ENCODE results near the gene LATS1. TPM values are rescaled to one million over a fixed set of nuclear protein-coding genes. Genes with fewer than 3 reads are reported as not detected.

Gene LATS1
- polyA plus RNA-seq, 1 donor from 2014 or later: 12.8 TPM

GRCh38 chr6:149628875-149629510 lies 88.9 kb downstream of the LATS1 start:
- Histone ChIP-seq H3K27ac (ENCODE audit: low read length) (no peak overlapping the region), H3K36me3 (ENCODE audit: insufficient read depth, low read length) (no peaks in the 10 kb centered on the region), H3F3A (ENCODE audit: insufficient read depth, low read length, poor library complexity, severe bottlenecking) (no peaks in the 10 kb centered on the region), H3K4me3 (ENCODE audit: low read length) (no peak overlapping the region), H4K20me1 (ENCODE audit: insufficient read depth) (no peaks in the 10 kb centered on the region), H3K9me3 (ENCODE audit: low read length) (no peaks in the 10 kb centered on the region), H3K4me2 (ENCODE audit: low read length) (no peak overlapping the region), H3K9ac (ENCODE audit: low read length) (no peak overlapping the region), H3K27me3 (ENCODE audit: insufficient read depth, low read depth, low read length) (no peaks in the 10 kb centered on the region), H2AFZ (ENCODE audit: low read depth, low read length) (no peak overlapping the region), H3K9me2 (ENCODE audit: insufficient read depth, low read length) (no peaks in the 10 kb centered on the region), H3K79me2 (replicated peaks; ENCODE audit: insufficient read depth, low read length) (no peaks in the 10 kb centered on the region)
- TF ChIP-seq MXI1 (conservative IDR thresholded peaks at IDR 0.05; ENCODE audit: poor library complexity, severe bottlenecking) (no peak), CTCF (IDR thresholded peaks at IDR 0.05; ENCODE audit: poor library complexity, severe bottlenecking) (no peak), RAD21 (conservative IDR thresholded peaks at IDR 0.05) (no peak), POLR2AphosphoS5 (IDR thresholded peaks at IDR 0.05) (no peak), TAF1 (IDR thresholded peaks at IDR 0.05; ENCODE audit: low read depth) (no peak), EZH2 (IDR thresholded peaks at IDR 0.05; ENCODE audit: borderline replicate concordance, insufficient read depth, low read length, poor library complexity, severe bottlenecking) (no peak), EP300 (conservative IDR thresholded peaks at IDR 0.05; ENCODE audit: poor library complexity, severe bottlenecking) (no peak), SMC3 (conservative IDR thresholded peaks at IDR 0.05; ENCODE audit: poor library complexity) (no peak), REST (IDR thresholded peaks at IDR 0.05; ENCODE audit: borderline replicate concordance) (no peak)

- Histone ChIP-seq H3K79me2 (replicated peaks; ENCODE audit: insufficient read depth, low read length) (no peaks in the 10 kb centered on the region), H3F3A (ENCODE audit: insufficient read depth, low read length, poor library complexity, severe bottlenecking) (no peaks in the 10 kb centered on the region), H3K4me2 (ENCODE audit: low read length) (no peak overlapping the region), H4K20me1 (ENCODE audit: insufficient read depth) (no peaks in the 10 kb centered on the region), H3K27me3 (ENCODE audit: insufficient read depth, low read depth, low read length) (no peaks in the 10 kb centered on the region), H3K9ac (ENCODE audit: low read length) (no peak overlapping the region), H3K9me3 (ENCODE audit: low read length) (no peaks in the 10 kb centered on the region), H3K27ac (ENCODE audit: low read length) (no peak overlapping the region), H2AFZ (ENCODE audit: low read depth, low read length) (no peak overlapping the region), H3K9me2 (ENCODE audit: insufficient read depth, low read length) (no peaks in the 10 kb centered on the region), H3K36me3 (ENCODE audit: insufficient read depth, low read length) (no peaks in the 10 kb centered on the region), H3K4me3 (ENCODE audit: low read length) (no peak overlapping the region)
- TF ChIP-seq SMC3 (conservative IDR thresholded peaks at IDR 0.05; ENCODE audit: poor library complexity): no peak
- TF ChIP-seq REST (IDR thresholded peaks at IDR 0.05; ENCODE audit: borderline replicate concordance): no peak
- no peak for TF ChIP-seq TAF1 (IDR thresholded peaks at IDR 0.05; ENCODE audit: low read depth)
These were observed 90.2 kb downstream of the LATS1 start for GRCh38 chr6:149627672-149628071.

Measured in neural cell (in vitro differentiated cells).